ENCODE data around the gene CCNT2.
A peak's percentile ranks its signal among the peaks of the same experiment; 100 is the strongest.
"Not testable (repeated sequence)": the region's sequence is repeated elsewhere in the genome, so short reads cannot be mapped to it uniquely, and the experiment has no call there.

CCNT2 gene

DNA sequence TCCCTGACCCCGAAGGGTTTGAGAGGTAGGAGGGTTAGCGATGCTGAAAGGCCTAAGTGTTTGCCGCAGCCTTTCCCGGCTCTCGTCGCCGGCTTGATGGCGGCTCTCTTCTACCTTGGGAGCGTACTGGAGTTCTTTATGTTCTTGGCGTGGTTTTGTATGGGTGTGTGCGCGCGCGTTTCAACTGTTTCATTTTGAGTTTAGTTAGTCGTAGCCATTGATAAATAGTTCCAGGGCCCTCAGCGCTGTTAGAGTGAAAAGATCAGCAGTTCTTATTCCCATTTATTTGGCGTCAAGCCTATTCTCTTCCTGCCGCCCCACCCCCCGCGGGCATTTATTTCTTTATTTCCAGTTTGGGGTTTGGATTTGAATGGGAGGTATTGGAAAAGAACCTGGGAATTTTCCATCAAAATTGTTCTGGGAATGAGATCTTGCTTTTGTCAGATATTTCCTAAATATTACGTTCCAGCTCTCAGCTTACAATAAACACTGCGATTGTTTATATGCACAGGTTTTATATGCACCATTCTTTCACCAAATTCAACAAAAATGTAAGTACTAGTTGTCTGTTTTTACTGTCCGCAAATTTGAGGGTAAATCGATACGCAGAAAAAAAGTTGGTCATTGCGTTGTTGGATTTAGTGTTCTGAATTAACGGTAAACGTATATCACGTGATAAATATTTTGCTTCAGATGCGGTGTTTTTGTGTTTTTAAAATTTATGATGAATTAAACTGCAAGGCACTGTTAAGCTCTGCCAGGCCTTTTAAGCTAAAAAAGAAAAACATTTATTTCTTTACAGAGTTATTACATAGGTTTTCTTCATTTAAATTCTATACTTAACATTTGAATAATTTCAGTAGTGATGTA lies 954 bp downstream of the CCNT2 start:
- peak; percentile 53 for DNase-seq (ENCODE audit: low read depth)

DNA sequence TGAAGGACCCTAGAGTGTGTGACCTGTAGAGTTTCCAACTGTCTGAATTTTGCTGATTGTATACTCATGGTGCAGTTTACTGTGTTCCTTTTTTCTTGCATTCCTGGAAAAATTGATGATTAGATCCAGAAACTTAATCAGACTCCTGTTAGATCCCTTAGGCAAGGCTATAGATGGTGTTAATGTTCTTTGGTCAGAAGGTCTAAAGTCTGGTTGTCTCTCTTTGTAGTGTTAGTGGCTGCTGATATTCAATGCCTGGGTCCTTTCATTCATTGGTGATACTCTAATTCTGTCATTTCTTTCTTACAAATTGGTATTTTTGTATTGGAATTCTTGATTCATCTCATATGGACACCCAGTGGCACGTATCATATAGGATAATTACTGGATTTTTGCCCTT lies 6.3 kb downstream of the CCNT2 start:
- no peak for DNase-seq (ENCODE audit: low read depth)

GRCh38 chr2:134926231-134926931 lies 7.8 kb downstream of the CCNT2 start:
- peak; percentile 6 for DNase-seq (ENCODE audit: low read depth)

DNA sequence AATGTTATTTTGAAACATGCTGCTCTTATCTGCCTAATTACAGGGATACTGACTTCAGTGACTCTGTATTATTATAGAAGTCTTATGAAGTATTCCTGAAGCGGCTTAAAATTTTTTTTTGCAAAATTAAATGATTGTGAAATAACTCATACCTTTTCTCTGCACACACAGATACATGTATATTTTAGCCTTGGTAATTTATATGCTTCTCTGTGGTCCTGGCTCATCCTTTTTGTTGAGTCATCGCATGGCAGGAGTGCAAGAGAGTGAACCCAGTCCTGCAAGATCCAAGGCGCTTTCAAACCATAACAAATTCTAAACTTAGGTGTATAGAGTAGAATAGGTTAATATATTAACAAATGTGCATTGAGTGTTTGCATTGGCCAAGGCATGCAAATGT lies 8.6 kb downstream of the CCNT2 start:
- DNase-seq (ENCODE audit: low read depth), result peak; percentile 53

- DNase-seq (ENCODE audit: low read depth), result no peak
These were observed 14.4 kb downstream of the CCNT2 start for GRCh38 chr2:134932864-134933526.

GRCh38 chr2:134933732-134934131 lies 15.1 kb downstream of the CCNT2 start:
- DNase-seq (ENCODE audit: low read depth), result no peak

- DNase-seq (ENCODE audit: low read depth), result no peak
These were observed 15.5 kb downstream of the CCNT2 start for GRCh38 chr2:134934150-134934549.

- peak; percentile 39 for DNase-seq (ENCODE audit: low read depth)
These were observed 16.0 kb downstream of the CCNT2 start for GRCh38 chr2:134934641-134935040.

GRCh38 chr2:134936691-134937090 lies 18.1 kb downstream of the CCNT2 start:
- DNase-seq (ENCODE audit: low read depth), result no peak

- no peak for DNase-seq (ENCODE audit: low read depth)
These were observed 24.9 kb downstream of the CCNT2 start for GRCh38 chr2:134943540-134943939.

DNA sequence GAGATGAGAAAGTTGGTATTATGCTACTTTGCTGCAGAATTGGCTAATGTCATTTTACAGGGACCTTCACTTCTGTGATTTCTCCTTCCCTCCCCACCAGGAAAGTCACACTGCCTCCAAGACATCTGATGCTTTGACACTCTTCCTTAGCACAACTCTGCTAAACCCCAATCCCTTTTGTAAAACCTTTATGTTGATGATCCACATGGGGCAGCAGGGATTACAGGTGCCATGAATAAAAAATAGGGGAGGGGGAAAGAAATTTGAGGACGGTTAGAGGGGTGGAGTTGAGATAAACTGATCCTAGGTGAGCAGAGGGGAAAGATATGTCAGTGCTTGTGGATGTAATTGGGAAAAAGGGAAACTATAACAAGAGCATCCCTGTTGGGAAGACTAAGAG lies 26.4 kb downstream of the CCNT2 start:
- DNase-seq (ENCODE audit: low read depth), result no peak

DNA sequence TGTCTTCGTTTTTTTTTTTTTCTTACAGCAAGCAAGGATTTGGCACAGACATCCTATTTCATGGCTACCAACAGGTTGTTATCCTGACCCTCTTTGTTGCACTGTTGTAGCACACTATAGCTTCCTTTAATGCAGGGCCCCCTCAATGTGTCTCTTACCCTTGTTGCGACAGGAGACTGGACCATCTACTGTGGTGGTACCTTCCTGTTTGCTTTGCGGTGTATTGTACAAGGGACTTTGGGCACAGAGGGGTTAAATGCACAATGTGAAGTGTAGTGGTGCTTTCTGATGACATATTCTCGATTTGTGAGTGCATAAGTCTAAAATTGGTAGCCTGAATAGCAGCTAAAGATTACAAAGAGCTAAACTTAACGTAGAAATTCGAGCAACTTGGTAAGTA lies 27.5 kb downstream of the CCNT2 start:
- no peak for DNase-seq (ENCODE audit: low read depth)

DNA sequence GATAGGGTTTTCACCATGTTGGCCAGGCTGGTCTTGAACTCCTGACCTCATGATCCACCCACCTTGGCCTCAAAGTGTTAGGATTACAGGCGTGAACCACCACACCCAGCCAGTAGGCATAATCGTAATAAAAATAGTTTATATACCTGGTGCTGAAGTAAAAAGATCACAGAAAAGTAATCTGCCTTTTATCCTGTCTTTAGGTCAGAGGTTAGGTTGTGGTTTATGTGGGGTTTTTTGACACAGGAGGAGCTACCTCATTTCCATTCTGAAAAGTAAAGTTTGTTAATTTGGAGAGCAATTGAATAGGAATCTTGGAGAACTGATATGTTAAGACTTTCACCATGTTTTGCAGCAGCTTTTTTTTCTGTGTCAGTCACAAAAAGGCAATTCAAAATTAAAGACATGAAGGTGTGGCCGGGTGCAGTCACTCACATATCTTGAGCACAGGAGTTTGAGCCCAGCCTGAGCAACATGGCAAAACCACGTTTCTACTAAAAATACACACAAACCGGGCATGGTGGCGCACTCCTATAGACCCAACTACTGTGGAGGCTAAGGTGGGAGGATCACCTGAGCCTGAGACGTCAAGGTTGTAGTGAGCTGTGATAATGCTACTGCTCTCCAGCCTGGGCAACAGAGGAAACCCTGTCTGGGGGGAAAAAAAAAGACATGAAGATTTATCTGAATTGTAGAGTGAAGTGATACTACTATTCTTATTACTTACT lies 31.5 kb downstream of the CCNT2 start:
- DNase-seq (ENCODE audit: low read depth), result no peak

- no peak for DNase-seq (ENCODE audit: low read depth)
These were observed 32.3 kb downstream of the CCNT2 start for GRCh38 chr2:134950886-134951285.

DNA sequence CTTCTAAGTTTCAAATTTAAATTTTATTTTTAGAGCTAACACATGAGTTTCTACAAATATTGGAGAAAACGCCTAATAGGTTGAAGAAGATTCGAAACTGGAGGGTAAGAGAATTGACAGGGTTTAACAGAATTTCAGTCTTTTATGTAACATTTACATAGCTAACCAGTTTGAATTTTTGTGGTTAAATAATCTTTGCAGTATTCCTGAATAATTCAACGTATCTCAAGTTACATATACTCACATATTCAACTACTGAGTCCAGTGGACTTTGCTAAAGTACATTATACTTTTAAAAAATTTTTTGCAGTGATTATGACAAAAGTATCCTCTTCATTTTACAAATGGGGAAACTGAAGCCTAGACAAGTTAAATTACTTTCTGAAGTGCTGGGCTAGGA lies 34.0 kb downstream of the CCNT2 start:
- no peak for DNase-seq (ENCODE audit: low read depth)

GRCh38 chr2:134954065-134954464 lies 35.4 kb downstream of the CCNT2 start:
- no peak for DNase-seq (ENCODE audit: low read depth)

DNA sequence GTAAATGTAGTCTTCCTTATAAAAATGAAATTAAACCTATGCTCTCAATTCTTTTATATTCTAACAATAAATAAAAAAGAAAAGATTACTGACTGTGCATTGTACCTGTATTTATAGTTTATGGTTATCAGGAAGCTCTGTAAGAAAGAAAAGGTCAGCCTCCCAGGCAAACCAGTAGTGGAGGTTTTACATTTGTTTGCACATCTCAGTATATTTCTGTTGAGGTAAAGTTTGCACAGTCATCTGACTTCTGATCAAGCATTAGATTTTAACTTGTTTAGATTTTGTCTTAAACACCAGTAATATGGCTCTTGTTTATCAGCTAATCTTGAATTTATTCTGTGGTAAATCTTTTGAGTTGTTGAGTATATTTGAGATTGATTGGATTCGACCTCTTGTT lies 37.1 kb downstream of the CCNT2 start:
- DNase-seq (ENCODE audit: low read depth), result no peak

DNA sequence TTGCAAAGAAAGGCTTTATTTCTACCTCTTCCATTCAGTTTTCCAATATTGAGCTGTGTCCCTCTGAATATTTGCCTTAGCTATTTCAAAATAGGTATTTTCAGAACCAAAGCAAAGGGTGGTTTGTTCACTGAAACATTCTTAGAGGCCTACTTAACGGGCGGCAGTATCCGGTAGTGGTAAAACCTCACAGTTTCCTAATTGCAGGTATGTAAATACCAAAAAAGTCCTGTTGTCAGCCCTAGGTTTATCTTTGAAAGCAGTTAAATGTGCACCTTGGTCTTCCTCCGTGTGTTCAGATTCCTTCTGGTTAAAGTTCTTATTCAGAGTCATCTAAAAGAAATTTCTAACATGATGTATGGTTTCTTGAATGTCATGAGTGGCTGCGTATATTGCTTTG lies 38.9 kb downstream of the CCNT2 start:
- DNase-seq (ENCODE audit: low read depth), result no peak

GRCh38 chr2:134967166-134967565 lies 48.5 kb downstream of the CCNT2 start:
- DNase-seq (ENCODE audit: low read depth), result not testable (repeated sequence)

DNA sequence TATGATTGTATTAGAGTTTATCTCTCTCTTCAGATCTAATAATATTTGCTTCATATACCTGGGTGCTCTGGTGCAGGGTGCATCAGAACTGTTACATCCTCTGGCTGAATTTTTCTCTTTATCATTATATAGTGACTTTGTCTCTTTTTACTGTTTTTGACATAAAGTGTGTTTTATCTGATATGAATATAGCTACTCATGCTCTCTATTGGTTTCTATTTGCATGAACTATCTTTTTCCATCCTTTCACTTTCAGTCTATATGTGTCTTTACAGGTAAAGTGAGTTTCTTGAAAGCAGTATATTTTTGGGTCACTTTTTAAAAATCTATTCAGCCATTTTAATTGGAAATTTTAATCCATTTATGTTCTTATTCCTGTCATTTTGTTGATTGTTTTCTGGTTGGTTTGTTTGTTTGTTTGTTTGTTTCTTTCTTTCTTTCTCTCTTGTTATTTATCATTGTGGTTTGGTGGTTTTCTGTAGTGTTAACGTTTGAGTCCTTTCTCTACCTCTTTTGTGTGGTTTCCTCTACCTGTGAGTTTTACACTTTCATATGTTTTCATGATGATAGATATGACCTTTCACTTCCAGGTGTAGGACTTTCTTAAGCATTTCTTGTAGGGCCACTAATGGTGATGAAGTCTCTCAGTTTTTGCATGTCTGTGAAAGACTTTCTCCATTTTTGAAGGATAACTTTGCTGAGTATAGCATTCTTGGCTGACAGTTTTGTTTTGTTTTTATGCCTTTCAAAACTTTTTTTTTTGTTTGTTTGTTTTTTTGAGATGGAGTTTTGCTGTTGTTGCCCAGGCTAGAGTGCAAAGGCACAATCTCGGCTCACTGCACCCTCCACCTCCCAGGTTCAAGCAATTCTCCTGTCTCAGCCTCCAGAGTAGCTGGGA lies 54.9 kb downstream of the CCNT2 start:
- no peak for DNase-seq (ENCODE audit: low read depth)

Data from ELR (cell line).